Measurements from ENCODE around the gene ANO4.

GRCh38 chr12:100974341-100974740 lies 179.8 kb downstream of the ANO4 start:
- TF ChIP-seq POLR2A (IDR thresholded peaks at IDR 0.05): no peak
- TF ChIP-seq CTCF (IDR thresholded peaks at IDR 0.05): no peak

Measured in lower leg skin (tissue), 3 donors.